HG02870 (cell line): ENCODE data around the gene MYBPC2.

Source experiments
- ATAC-seq: cut with Tn5 transposase; IDR thresholded peaks from one replicate; pipeline ENCODE4 v1.9.1; 2021; ENCODE audit warnings: mild to moderate bottlenecking, moderate library complexity; ENCODE audit not compliant: unreplicated experiment

Gene MYBPC2

GRCh38 chr19:50409347-50409746, 23.3 kb upstream of the MYBPC2 start:
- ATAC-seq = no peak

DNA sequence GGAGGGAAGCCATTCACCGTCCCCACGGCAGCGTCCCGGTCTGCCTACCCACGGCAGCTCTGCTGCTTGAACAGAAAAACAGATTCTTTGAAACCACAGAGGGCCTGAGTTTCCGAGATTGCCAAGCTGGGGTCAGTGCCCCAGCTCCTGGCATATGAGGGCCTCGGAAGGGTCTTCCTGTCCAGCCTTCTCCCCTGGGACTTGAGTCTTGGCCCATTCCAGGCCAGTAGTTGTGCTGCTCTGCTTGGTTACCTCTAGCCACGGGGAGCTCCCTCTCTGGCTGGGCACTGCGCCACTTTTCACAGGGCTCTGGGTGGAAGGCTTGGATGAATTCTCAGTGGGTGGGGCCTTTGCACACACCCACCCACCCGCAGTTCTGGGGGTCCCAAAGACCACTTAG, 22.6 kb upstream of the MYBPC2 start:
- ATAC-seq = no peak

DNA sequence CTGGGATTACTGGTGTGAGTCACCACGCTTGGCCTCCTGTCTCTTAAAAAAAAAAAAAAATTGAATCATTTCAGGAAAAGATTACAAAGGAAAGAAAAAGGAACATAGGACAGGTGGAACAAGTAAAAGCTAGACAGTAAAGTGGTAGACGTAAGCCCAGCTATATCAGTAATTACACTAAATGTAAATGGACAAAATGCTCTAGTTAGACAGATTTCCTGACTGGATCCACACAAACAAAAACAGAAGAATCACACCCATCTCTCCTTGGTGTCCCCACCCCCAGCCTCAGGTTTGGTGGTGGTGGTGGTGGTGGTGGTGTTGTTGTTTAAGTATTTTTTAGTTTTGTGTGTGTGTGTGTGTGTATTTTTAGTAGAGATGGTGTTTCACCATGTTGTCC, 20.3 kb upstream of the MYBPC2 start:
- no peak for ATAC-seq

GRCh38 chr19:50413096-50413495, 19.6 kb upstream of the MYBPC2 start:
- ATAC-seq = no peak

DNA sequence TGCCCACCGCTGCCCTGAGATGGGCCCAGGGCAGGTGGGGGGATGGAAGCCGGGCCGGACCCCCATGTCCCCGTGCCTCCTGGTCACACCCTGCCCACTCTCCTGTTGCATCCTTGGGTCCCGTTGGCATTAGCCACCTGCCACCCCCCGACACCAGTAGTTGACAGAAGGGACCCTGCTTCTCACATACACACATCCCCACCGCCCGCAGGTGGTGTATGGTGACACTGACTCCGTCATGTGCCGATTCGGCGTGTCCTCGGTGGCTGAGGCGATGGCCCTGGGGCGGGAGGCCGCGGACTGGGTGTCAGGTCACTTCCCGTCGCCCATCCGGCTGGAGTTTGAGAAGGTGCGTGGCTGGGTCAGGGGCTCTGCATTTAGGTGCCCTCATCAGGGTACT, 19.2 kb upstream of the MYBPC2 start:
- ATAC-seq = no peak

DNA sequence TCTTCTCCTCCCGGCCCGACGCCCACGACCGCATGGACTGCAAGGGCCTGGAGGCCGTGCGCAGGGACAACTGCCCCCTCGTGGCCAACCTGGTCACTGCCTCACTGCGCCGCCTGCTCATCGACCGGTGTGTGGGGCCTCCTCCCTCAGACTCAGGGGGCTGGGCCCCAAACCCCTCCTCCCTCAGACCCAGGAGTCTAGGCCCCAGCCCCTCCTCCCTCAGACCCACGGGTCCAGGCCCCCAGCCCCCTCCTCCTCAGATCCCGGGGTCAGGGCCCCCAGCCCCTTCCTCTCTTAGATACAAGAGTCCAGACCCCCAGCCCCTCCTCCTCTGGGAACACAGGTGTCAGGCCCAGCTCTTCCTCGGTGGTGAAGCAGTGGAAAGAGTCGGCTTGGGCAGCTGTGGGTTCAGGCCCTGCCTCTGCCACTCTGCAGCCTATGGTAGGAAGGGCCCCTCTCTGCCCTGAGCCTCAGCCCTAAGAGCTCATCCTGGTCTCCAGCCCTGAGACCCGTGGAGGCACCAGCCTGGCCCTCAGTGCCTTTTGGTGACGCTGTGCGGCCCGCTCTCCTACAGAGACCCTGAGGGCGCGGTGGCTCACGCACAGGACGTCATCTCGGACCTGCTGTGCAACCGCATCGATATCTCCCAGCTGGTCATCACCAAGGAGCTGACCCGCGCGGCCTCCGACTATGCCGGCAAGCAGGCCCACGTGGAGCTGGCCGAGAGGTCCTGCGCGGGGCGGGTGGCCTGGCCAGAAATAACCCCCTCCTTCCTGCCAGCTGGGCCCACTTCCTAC, 17.6 kb upstream of the MYBPC2 start:
- ATAC-seq = no peak

DNA sequence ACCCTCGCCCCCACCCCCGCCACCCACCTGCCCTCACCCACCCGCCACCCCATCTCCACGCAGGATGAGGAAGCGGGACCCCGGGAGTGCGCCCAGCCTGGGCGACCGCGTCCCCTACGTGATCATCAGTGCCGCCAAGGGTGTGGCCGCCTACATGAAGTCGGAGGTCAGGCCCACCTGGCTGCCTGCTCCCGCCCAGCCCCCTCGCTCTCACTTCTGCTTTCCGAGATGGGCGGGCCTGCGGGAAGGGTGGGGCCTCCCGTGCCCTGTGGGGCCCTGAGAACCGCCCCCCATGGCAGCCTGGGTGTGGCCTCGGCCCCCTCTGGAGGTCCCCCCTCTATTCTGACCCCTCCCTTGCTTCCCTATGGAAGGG, 17.0 kb upstream of the MYBPC2 start:
- peak; percentile 38 for ATAC-seq

GRCh38 chr19:50416034-50416977, 16.4 kb upstream of the MYBPC2 start:
- no peak for ATAC-seq

DNA sequence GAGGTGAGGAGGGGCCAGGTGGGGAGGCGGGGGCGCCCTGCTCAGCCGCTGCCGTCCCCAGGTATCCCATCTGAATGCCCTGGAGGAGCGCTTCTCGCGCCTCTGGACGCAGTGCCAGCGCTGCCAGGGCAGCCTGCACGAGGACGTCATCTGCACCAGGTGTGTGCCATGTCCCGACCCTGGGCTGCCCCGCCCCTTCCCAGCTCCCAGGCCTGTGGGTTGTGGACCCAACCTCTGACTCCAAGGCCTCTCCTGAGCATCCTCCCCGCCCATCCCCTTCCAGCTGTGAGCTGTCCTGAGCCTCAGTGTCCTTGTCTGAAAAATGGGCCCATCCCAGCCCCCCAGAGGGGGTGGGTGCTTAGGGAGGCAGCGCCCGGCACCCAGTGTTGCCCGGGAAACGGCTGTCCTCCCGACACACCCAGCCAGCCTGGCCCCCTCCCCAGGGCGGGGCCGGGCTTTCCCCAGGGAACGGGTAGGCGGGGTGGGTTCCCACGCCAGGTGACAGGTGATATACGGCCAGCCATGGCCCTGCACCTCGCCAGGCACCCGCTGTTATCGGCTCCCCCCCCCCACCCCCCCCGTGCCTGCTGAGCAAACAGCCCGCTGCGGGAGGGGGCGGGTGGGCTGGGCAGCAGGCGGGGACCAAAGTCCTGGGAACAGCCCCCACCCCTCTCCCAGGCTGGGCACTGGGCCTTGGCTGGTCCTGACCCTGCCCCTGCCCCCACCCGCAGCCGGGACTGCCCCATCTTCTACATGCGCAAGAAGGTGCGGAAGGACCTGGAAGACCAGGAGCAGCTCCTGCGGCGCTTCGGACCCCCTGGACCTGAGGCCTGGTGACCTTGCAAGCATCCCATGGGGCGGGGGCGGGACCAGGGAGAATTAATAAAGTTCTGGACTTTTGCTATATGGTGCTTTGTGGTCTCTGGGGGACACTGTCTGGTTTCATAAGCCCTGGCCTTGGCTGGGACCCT, 15.3 kb upstream of the MYBPC2 start:
- ATAC-seq = no peak

DNA sequence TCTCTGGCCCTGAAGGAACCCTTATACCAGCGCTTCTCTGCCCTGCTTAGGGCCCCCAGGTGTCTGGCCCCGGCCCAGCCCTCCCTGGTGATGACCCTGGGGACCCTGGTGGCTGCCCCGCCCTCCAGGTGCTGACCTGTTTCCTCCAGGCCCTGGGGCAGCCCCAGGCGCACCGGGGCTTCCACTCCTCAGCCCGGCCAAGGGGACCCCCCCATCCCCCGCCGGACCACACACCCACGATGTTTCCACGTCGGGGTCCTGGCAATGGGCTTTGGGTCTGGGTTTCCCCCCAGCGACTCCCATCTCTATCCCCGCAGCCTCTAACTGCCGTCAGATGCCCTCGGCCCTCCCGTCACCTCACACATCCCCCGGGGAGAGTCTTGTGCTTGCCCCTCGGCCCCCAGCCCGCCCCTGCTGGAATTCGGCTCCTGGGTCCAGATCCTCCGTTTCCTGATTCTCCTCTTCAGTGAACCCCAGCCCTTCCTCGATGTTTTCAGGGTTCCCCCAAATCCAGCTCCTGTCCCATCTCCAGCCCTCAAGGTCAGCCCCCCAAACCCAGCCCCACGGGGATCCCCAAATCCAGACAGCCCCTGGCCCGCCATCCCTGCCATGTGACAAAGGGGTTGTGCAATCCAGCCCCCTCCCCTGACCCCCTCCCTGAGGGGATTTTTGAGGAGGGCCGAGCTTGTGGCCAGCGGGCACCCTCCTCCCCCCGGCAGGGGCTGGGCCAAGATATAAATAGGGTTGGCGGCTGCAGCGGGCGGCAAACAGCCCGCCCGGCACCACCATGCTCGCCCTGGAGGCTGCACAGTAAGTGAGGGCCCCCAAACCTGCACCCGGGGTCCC, 14.3 kb upstream of the MYBPC2 start, which contains the start of gene SPIB:
Gene SPIB, plus strand, starts transcription at position 763 of the 846 bp plus-strand sequence. Its CDS starts 25 bp downstream, at position 788.
- no peak for ATAC-seq

GRCh38 chr19:50419022-50419579, 13.6 kb upstream of the MYBPC2 start:
- ATAC-seq = no peak

DNA sequence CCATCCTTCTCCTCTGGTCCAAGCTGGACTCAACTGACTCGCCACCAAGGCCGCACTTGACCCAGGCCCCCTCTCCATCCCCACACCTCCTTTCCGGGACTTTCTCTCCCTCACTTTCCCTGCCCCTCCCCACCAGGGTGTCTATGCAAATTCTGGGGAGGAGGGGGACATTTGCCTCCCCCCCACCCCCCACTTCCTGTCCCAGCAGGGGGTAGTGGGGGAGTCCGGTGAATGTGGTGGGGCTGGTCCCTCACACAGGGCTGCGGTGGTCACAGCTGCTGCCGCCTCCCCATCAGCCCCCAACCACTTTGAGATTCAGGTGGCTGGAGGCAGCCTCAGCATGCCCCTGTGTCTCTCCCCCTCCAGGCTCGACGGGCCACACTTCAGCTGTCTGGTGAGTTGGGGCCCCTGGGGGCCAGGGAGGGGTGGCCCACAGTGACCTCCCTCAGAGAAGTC, 13.1 kb upstream of the MYBPC2 start:
- ATAC-seq = no peak

DNA sequence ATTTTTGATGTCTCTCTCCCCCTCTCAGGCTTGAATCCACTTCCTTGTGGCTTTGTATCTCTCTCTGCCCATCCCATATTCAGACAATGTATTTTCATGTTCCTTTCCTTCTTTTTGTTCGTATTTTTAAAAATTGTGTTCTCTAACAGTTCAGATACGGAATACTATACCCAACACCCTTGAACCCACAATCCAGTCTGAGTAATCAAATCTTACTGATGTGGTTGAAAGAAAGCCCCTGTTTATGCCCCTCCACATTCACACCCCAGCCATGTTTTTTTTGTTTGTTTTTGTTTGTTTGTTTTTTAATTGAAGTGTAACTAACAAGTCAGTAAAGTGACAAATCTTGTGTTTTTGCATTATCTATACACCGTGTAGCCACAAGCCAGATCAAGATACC, 12.6 kb upstream of the MYBPC2 start:
- no peak for ATAC-seq

GRCh38 chr19:50420808-50421207, 11.9 kb upstream of the MYBPC2 start:
- no peak for ATAC-seq

GRCh38 chr19:50422397-50423278, 10.1 kb upstream of the MYBPC2 start:
- no peak for ATAC-seq

DNA sequence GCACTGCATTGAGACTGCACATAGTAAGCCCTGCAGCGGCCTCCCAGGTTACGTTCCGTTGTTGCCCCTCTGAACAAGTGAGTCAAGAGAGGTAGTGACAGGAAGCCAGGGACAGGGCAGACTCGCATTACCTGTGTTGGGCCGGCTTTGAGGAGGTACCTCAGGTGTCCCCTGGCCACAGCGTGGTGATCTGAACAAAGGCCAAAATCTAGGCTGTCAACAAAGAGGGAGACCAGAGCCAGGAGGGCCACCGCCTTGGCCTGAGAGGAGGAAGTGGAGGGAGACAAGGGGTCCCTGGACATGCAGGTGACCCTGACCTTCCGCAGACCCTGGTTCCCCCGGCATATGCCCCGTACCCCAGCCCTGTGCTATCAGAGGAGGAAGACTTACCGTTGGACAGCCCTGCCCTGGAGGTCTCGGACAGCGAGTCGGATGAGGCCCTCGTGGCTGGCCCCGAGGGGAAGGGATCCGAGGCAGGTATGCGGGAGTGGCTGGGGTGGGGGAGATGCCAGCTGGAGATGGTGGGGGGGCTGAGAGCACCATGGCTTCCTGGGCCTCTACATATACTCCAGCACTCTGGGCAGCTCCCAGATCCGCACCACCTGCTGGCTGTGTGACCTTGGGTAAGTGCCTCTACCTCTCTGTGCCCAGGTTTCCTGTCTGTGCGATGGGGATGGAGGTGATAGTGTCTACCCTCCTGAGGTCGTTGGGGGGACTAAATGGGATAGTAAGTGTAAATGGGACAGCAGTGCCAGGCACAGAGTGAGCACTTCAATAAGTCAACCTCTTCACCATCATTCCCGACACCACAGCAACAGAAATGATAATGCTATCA, 9.2 kb upstream of the MYBPC2 start:
- no peak for ATAC-seq

DNA sequence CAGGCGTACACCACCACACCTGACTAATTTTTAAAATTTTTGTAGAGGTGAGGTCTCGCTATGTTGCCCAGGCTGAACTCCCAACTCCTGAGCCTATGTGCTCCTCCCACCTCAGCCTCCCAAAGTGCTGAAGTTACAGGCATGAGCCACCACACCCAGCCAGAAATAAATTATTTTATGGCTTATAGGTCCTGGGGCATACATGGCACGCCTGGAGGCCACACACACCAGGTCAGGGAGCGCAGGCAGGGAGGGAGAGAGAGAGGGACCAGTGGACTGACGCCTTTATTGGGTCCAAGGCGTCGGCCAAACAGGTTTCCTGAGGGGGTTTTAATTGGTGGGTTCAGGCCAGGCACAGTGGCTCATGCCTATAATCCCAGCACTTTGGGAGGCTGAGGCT, 7.1 kb upstream of the MYBPC2 start:
- ATAC-seq = no peak
